ENCODE results near the gene XXYLT1. TPM values are rescaled to one million over a fixed set of nuclear protein-coding genes. Genes with fewer than 3 reads are reported as not detected.

Gene XXYLT1
- total and polyA plus RNA-seq, 2 donors from 2014 or later: 5.7 to 10.7 TPM

- Histone ChIP-seq H3K4me1 (ENCODE audit: control insufficient read depth in 2 of 3, insufficient read depth in 2 of 3, low read depth in 1 of 3, low read length in 3 of 3) (peaks cover 0 to 16% (median 6%) of the 10 kb centered on the region in 3 donors), H3K9me3 (ENCODE audit: control insufficient read depth in 2 of 3, insufficient read depth in 1 of 3, low read length in 3 of 3) (no peaks in the 10 kb centered on the region), H3K27me3 (ENCODE audit: control insufficient read depth, insufficient read depth, low read length) (no peaks in the 10 kb centered on the region), H3K36me3 (ENCODE audit: control insufficient read depth in 2 of 3, insufficient read depth in 3 of 3, low read length in 3 of 3) (peaks cover 0 to 3% (median 0%) of the 10 kb centered on the region in 3 donors), H3K27ac (ENCODE audit: low read depth in 2 of 2, low read length in 2 of 2) (no peak overlapping the region), H3K9ac (ENCODE audit: low read length in 3 of 3) (no peak overlapping the region), H3K4me3 (ENCODE audit: low read length in 3 of 3) (no peak overlapping the region)
- intact Hi-C loops (cut with DNase I): loop anchor here (10.0 kb wide), 1 partner anchor 421 kb away; the partner anchor contains the start of gene FAM43A
- TF ChIP-seq, protein P1, sequence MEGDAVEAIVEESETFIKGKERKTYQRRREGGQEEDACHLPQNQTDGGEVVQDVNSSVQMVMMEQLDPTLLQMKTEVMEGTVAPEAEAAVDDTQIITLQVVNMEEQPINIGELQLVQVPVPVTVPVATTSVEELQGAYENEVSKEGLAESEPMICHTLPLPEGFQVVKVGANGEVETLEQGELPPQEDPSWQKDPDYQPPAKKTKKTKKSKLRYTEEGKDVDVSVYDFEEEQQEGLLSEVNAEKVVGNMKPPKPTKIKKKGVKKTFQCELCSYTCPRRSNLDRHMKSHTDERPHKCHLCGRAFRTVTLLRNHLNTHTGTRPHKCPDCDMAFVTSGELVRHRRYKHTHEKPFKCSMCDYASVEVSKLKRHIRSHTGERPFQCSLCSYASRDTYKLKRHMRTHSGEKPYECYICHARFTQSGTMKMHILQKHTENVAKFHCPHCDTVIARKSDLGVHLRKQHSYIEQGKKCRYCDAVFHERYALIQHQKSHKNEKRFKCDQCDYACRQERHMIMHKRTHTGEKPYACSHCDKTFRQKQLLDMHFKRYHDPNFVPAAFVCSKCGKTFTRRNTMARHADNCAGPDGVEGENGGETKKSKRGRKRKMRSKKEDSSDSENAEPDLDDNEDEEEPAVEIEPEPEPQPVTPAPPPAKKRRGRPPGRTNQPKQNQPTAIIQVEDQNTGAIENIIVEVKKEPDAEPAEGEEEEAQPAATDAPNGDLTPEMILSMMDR (IDR thresholded peaks at IDR 0.05; ENCODE audit: borderline replicate concordance, extremely low read depth, insufficient read depth): no peak
- FAIRE-seq (no peak), DNase-seq (no peak)
Observed at GRCh38 chr3:195105841-195106417, 165.0 kb downstream of the XXYLT1 start.

DNA sequence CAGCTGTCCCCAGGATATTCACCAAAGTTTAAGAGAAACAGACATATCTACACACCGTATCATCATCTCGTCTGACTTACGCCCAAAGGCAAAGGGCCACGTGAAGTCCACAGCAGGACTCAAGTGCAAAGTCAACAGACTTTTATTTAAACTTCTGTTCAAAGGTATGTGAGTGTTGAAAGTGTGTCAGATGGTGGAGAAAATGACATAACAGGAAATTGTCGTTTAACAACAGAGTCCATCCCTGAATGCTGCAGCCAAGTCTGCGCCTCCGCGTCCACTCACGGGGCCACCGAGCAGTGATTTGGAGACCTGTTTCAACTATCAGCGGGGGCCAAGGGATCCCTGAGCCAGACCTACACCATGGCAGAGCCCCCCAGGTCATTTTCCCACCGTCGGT, 165.6 kb downstream of the XXYLT1 start:
- Histone ChIP-seq H3K27me3 (ENCODE audit: control insufficient read depth, insufficient read depth, low read length) (no peaks in the 10 kb centered on the region), H3K27ac (ENCODE audit: low read depth in 2 of 2, low read length in 2 of 2) (no peak overlapping the region), H3K9me3 (ENCODE audit: control insufficient read depth in 2 of 3, insufficient read depth in 1 of 3, low read length in 3 of 3) (no peaks in the 10 kb centered on the region), H3K4me3 (ENCODE audit: low read length in 3 of 3) (no peak overlapping the region), H3K4me1 (ENCODE audit: control insufficient read depth in 2 of 3, insufficient read depth in 2 of 3, low read depth in 1 of 3, low read length in 3 of 3) (peaks cover 0 to 19% (median 11%) of the 10 kb centered on the region in 3 donors), H3K9ac (ENCODE audit: low read length in 3 of 3) (no peak overlapping the region), H3K36me3 (ENCODE audit: control insufficient read depth in 2 of 3, insufficient read depth in 3 of 3, low read length in 3 of 3) (peaks cover 0 to 2% (median 0%) of the 10 kb centered on the region in 3 donors)
- no peak for FAIRE-seq
- peak in 1 of 5 donors; percentile 49 for DNase-seq
- TF ChIP-seq, protein P1 (IDR thresholded peaks at IDR 0.05; ENCODE audit: borderline replicate concordance, extremely low read depth, insufficient read depth): no peak
- intact Hi-C loops (cut with DNase I): loop anchor here (10.0 kb wide), 1 partner anchor 421 kb away; the partner anchor contains the start of gene FAM43A

DNA sequence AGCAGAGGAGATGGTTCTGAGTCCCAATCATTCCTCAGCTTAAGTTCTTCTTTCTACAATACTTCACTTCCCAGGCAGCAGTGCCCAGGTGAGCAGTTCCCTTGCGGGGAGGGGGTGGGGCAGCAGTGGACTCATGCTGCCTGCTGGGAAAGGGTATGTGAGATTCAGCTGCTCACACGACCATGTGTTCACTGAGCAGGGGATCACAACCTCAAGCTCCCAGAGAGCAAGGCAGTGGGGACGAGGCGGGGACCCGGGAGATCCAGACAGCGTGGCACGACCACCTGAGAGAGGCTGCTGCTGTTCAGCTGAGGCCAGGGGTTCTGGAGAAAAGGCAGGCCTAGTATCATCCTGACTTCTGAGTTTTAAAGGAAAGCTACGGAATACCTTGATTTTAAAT, 166.6 kb downstream of the XXYLT1 start:
- H3K9ac ChIP-seq (ENCODE audit: low read length in 3 of 3): no peak overlapping the region
- FAIRE-seq (no peak), DNase-seq (peak in 1 of 5 donors; percentile 43)
- H3K27me3 ChIP-seq (ENCODE audit: control insufficient read depth, insufficient read depth, low read length): no peaks in the 10 kb centered on the region
- no peak overlapping the region for H3K4me3 ChIP-seq (ENCODE audit: low read length in 3 of 3)
- TF ChIP-seq, protein P1 (IDR thresholded peaks at IDR 0.05; ENCODE audit: borderline replicate concordance, extremely low read depth, insufficient read depth): no peak
- no peaks in the 10 kb centered on the region for H3K36me3 ChIP-seq (ENCODE audit: control insufficient read depth in 2 of 3, insufficient read depth in 3 of 3, low read length in 3 of 3)
- no peak overlapping the region for H3K27ac ChIP-seq (ENCODE audit: low read depth in 2 of 2, low read length in 2 of 2)
- peaks cover 0 to 19% (median 12%) of the 10 kb centered on the region in 3 donors for H3K4me1 ChIP-seq (ENCODE audit: control insufficient read depth in 2 of 3, insufficient read depth in 2 of 3, low read depth in 1 of 3, low read length in 3 of 3)
- H3K9me3 ChIP-seq (ENCODE audit: control insufficient read depth in 2 of 3, insufficient read depth in 1 of 3, low read length in 3 of 3): no peaks in the 10 kb centered on the region
- intact Hi-C loops (cut with DNase I): loop anchor here (10.0 kb wide), 1 partner anchor 420 kb away; the partner anchor contains the start of gene FAM43A
